GM10266 (cell line): ENCODE measurements around the gene PDCD2L.
"Not testable (repeated sequence)": the region's sequence is repeated elsewhere in the genome, so short reads cannot be mapped to it uniquely, and the experiment has no call there.

Experiments used
- DNase-seq: peaks from one replicate; pipeline ENCODE4 v3.0.0; 2012; ENCODE audit errors: extremely low spot score
- CTCF ChIP-seq: IDR thresholded peaks from 2 replicates; pipeline ENCODE4 v1.5.1; 2012; ENCODE audit warnings: mild to moderate bottlenecking, low read depth; ENCODE audit not compliant: control insufficient read depth, insufficient read depth; ENCODE audit errors: missing control alignments

The PDCD2L gene

GRCh38 chr19:34365463-34366401, 38.5 kb upstream of the PDCD2L start:
- DNase-seq = peak; percentile 43

GRCh38 chr19:34366738-34367623, 37.2 kb upstream of the PDCD2L start:
- no peak for DNase-seq
- TF ChIP-seq CTCF = no peak

More at GRCh38 chr19:34365463-34366401, 38.5 kb upstream of the PDCD2L start:
- TF ChIP-seq CTCF = no peak

- TF ChIP-seq CTCF = no peak
- no peak for DNase-seq
Observed at GRCh38 chr19:34367624-34367957, 36.6 kb upstream of the PDCD2L start.

GRCh38 chr19:34368338-34368737, 35.9 kb upstream of the PDCD2L start:
- no peak for TF ChIP-seq CTCF
- no peak for DNase-seq

- not testable (repeated sequence) for DNase-seq
Observed at GRCh38 chr19:34369166-34369565, 35.0 kb upstream of the PDCD2L start.

GRCh38 chr19:34370117-34370516, 34.1 kb upstream of the PDCD2L start:
- DNase-seq = no peak
- no peak for TF ChIP-seq CTCF

GRCh38 chr19:34370983-34371382, 33.2 kb upstream of the PDCD2L start:
- no peak for TF ChIP-seq CTCF
- DNase-seq = no peak
